GM21717 (cell line): ENCODE data around the gene TRABD2B.

Experiments
- ATAC-seq: cut with Tn5 transposase; IDR thresholded peaks from one replicate; pipeline ENCODE4 v1.9.1; 2021; ENCODE audit warnings: mild to moderate bottlenecking, moderate library complexity; ENCODE audit not compliant: unreplicated experiment

The TRABD2B gene

GRCh38 chr1:47886141-47886540 is 111.0 kb downstream of the TRABD2B start:
- ATAC-seq: no peak

- no peak for ATAC-seq
Measured at GRCh38 chr1:47885062-47885830, 111.9 kb downstream of the TRABD2B start.

GRCh38 chr1:47883963-47884362 is 113.2 kb downstream of the TRABD2B start:
- ATAC-seq: no peak

GRCh38 chr1:47881505-47882442 is 115.4 kb downstream of the TRABD2B start:
- ATAC-seq: no peak

GRCh38 chr1:47876587-47876963 is 120.6 kb downstream of the TRABD2B start:
- no peak for ATAC-seq

- no peak for ATAC-seq
Measured at GRCh38 chr1:47875831-47876586, 121.2 kb downstream of the TRABD2B start.

GRCh38 chr1:47875036-47875435 is 122.1 kb downstream of the TRABD2B start:
- no peak for ATAC-seq

- no peak for ATAC-seq
Measured at GRCh38 chr1:47873337-47873736, 123.8 kb downstream of the TRABD2B start.

GRCh38 chr1:47872886-47873285 is 124.3 kb downstream of the TRABD2B start:
- no peak for ATAC-seq

GRCh38 chr1:47871799-47872353 is 125.3 kb downstream of the TRABD2B start:
- ATAC-seq: no peak

GRCh38 chr1:47870946-47871676 is 126.1 kb downstream of the TRABD2B start:
- no peak for ATAC-seq

- no peak for ATAC-seq
Measured at GRCh38 chr1:47870480-47870879, 126.7 kb downstream of the TRABD2B start.

GRCh38 chr1:47868348-47868676 is 128.9 kb downstream of the TRABD2B start:
- no peak for ATAC-seq

- no peak for ATAC-seq
Measured at GRCh38 chr1:47867438-47868347, 129.5 kb downstream of the TRABD2B start.

- ATAC-seq: no peak
Measured at GRCh38 chr1:47866601-47867437, 130.4 kb downstream of the TRABD2B start.

- ATAC-seq: no peak
Measured at GRCh38 chr1:47865881-47866535, 131.2 kb downstream of the TRABD2B start.

GRCh38 chr1:47859092-47859743 is 138.0 kb downstream of the TRABD2B start:
- ATAC-seq: no peak
